ENCODE measurements around the gene MRPS23.

MRPS23 gene

DNA sequence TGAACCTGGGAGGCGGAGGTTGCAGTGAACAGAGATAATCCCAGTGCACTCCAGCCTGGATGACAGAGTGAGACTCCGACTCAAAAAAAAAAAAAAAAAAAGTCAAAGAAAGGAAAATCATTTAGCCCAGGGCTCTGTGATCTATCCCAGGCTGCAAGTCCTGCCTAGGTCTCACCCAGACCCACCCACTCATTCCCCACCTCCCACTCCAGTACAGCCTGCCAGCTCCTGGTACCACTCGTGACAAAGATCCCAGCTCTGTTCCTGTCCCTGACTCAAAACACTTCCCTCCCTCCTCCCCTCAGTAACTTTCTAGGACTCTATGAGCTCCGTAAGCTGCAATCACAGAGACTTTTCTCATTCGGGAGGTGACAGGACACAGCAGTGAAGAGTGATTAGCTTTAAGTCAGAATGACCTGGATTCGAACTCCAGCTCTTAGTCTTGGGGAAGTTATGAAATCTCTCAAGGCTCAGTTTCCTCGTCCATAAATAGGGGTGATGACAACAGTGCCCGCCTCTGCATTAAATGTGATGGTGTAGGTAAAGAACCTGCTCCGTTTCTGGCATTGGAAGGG, 28.0 kb upstream of the MRPS23 start:
- DNase-seq: peak; percentile 37 to 47

DNA sequence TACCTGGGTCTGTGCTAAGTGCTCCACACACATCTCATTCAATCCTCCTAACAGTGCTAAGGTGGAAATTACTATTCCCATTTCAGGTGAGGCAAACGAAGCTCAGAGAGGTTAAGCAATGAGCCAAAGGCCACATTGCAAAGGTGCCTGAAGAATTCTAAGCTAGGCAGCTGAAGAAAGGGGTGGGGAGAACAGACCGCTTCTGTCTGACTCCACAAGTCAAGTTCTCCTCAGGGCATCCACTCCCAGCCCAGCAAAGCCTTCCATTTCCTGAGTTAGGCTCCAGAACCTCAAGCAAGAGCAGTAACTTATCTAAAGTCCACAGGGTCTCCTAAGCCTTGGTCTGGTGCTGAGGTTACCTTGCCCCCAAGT, 27.0 kb upstream of the MRPS23 start:
- DNase-seq: no peak

GRCh38 chr17:57876023-57876865, 26.4 kb upstream of the MRPS23 start:
- DNase-seq: no peak

DNA sequence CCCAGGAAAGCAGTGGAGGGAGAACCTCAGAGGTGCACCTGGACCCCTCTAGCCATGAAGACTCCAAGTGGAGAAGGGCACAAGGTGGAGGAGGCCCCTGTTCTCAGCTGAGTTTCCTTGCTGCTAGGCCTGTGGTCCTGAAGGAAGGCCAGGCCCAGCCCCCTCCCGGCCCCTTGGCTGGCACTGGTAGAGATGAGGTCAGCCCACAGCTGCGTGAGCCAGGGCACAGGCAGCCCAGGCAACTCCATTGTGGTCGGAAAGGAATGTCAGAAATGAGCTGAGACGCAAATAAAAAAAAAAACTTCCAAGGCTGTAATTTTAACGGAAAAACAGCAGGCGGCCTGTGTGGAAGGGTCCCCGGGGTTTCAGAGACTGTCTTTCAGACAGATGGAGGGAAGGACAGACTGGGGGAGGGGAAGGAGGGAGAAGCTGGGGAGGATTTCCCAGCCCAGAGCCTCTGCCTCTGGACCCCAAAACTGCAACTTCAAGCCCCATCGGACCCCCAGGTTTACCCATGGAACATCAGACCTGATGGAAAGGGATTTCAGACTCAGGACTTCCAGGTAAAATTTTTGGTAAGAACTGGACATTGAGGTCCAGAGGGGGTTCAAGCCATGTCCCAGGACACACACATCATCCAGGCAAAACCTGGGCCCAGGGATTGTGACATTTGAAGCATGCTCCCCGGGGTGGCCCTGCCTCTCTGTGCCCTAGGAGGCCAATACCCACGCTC, 25.6 kb upstream of the MRPS23 start:
- DNase-seq: no peak

DNA sequence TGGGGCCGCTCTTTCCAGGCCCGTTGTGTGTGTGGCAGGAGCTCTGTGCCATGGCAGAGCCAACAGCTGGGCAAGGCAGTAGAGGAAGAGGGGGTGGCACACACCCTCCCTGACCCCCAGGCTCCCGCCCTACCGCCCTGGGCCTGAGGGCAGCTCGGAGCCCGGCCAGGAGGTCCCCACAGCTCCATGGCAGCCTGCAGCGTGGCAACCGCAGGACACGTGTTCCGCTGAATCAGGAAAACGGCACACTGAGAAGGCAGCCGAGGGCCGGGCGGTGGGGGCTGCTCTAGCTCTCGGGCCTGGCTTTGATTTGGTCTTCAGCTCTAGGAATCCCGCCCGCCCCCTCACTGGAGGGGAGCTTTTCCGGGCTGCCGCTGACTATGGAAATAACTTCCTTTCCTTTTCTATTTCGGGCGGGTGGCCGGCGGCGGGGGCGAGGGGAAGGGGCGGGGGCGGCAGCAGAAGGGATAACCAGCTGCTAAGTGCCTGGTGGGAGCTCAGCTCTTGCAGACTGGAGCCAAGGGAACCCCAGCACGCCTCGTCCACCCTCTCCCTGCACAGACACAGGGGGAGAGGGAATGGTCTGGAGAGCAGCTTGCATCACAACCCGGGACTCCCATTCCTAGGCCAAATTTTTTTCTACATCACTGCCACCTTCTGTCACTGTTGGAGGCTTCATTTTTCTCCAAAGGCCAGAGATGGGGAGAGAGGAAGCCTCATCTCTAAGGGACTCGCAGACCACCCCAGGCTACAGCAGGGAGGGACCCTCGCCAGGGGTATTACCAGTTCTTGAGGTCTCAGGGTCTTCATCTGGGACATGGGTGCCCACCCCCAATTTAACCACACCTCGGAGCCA, 24.8 kb upstream of the MRPS23 start:
- DNase-seq: peak; percentile 50 to 60

GRCh38 chr17:57874058-57874419, 24.2 kb upstream of the MRPS23 start:
- DNase-seq: no peak

- DNase-seq: no peak
These were observed 23.6 kb upstream of the MRPS23 start for GRCh38 chr17:57873261-57874057.

GRCh38 chr17:57872536-57872935, 22.7 kb upstream of the MRPS23 start:
- DNase-seq: peak in 1 of 2 donors; percentile 52

- DNase-seq: no peak
These were observed 22.0 kb upstream of the MRPS23 start for GRCh38 chr17:57871863-57872262.

GRCh38 chr17:57871155-57871554, 21.3 kb upstream of the MRPS23 start:
- DNase-seq: no peak

DNA sequence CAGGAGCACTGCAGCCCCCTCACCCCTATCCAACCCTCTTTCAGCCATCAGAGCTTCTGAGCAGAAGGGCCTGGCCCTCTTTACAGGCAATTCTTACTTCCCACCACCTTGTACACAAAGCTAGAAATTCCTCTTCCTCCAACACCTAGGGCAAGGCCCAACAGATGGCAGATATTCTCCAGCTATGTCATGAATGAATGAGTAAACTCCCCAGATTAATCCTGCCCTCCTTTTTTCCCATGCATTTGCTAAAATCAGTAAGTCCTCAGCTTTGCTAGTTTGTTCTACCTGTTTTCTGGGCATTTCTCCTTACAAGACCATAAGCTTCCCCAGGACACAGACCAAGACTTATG, 20.4 kb upstream of the MRPS23 start:
- DNase-seq: no peak

DNA sequence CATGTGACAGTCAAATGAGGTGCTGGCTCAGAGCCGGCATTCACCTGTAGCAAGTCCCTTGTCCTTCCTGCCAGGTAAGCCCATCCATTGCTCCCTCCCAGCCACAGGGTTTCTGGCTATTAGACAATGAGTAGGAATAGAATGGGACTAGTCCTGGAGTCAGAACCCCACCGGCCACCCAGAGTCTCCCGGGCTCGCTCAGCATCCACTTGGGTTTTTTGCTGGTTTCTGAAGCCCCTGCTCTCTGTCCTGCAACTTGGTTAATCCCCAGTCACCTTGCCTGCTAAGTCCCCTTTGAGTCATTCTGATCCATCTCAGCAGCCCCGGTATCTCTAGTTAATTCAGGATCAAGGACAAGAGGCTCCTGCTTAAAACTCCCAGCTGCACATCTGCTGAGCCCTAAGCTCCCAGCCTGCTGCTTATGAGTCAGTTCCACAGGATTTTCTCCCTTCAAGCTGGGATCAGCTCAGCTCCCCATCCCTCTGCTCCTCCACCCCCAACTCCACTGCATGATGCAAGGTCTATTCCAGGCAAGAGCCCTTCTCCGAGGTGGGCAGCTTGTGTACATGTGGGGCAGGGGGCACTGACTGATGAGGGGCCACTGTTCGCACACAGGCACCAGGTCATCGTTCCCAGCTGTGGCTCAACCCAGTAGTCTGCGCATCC, 19.9 kb upstream of the MRPS23 start:
- no peak for DNase-seq

DNA sequence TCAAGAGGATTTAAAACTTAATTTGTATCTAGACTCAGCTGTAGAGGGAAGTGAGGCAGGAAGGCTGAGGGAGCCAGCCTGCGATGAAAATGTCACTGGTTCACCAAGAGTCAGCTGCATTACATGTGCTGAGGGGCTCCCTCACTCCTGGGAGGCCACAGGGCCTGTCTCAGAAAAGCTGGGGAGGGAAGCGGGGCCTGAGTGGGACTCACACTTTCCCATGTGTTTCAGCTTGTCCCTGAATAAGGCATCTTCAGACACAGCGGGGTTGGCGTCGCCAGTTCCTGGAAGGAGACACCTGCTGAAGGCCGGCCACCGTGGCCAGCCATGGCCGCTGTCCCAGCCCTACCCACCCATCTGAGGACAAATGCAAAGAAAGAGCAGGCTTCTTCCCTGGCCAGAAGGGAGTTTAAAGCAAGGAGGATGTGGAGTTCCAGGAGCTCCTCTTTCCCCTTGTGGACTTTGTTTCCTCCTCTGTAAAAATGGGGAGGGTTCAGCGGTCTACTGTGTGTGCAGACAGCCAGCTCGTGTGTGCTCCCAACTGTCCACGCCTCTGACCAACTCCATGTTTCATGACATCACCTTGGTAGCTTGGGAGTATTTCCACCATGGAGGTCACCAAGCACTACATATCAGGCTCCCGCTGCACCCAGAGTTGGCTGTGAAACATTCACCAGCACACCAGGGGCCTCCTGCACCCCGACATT, 19.2 kb upstream of the MRPS23 start:
- peak in 1 of 2 donors; percentile 14 for DNase-seq

- DNase-seq: peak; percentile 79 to 82
These were observed 18.4 kb upstream of the MRPS23 start for GRCh38 chr17:57868007-57868909.

GRCh38 chr17:57867126-57867525, 17.3 kb upstream of the MRPS23 start:
- no peak for DNase-seq

DNA sequence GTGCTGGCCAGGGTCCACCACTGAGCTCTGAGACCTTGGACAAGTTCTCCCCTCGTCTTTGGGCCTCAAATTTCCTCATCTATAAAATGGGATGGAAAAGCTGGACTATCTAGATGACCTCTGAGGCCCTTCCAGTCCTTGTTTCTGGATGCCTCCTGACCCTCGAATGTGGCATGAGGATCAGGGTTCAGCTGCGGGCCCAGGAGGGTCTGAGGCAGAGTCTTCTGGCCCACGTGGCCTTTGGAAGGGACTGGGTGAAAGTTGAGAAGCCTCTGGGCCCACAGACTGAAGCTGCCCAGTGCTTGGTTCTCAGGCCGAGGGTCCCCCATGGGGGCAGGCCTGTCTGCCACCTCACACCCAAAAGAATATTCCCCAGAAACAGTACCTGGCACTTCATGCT, 16.9 kb upstream of the MRPS23 start:
- DNase-seq: no peak

GRCh38 chr17:57866319-57866718, 16.5 kb upstream of the MRPS23 start:
- DNase-seq: no peak

DNA sequence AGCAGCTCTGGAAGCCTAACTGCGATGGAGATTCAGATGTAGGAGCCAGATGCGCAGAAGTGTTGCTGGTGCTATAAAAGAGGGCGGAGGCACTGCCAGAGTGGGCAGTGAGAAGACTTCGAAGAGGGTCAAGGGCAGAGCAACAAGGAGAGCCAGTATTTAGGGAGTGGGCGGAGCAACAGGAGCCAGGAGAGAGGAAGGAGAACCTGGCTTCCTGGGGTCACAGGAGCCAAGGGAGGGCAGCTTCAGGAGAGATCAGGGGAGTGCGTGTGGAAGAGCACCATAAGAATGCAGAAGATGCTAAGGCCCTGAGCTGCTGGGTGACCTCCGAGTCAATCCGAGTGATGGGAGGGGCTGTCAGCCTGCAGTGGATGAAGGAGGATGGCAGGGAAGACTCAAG, 14.4 kb upstream of the MRPS23 start:
- DNase-seq: no peak

Data from inflammatory macrophage (primary cell).